PC-9 (cell line): ENCODE measurements around the gene C10orf62. TPM values are rescaled to one million over a fixed set of nuclear protein-coding genes. Genes with fewer than 3 reads are reported as not detected.
A peak's percentile ranks its signal among the peaks of the same experiment; 100 is the strongest.

Source experiments
- BruUV-seq: library from RNA; stranded (reverse); fragments of 400-500 nt; replicated peaks from 2 replicates; lab custom pipeline; 2021; lab: Mats Ljungman, UMichigan
- CTCF ChIA-PET: fragments of 300-600 bp; sonication (Branson Sonifier 250); formaldehyde crosslinking; loops from one replicate; lab custom pipeline; 2022; ENCODE audit warnings: antibody characterized with exemption; lab: Charles Lee
- POLR2A ChIA-PET: fragments of 300-600 bp; sonication (Branson Sonifier 250); formaldehyde crosslinking; loops from one replicate; lab custom pipeline; 2022; ENCODE audit warnings: antibody characterized with exemption; ENCODE audit not compliant: unreplicated experiment; lab: Charles Lee
- DNase-seq, 2 experiments: peaks; one replicate each; pipeline versions ENCODE4 v3.0.0 to v3.0.0-alpha.2; 2015 to 2022; ENCODE audit warnings: mixed read lengths in 1 of 2
- H2AFZ ChIP-seq: fragments of 200-600 bp; sonication (generic); 2 replicates; pipeline ENCODE4 v1.8.1; 2017; ENCODE audit warnings: antibody characterized with exemption
- H3F3A ChIP-seq: fragments of 200-600 bp; sonication (generic); 2 replicates; pipeline ENCODE4 v1.8.1; 2017; ENCODE audit warnings: antibody characterized with exemption, mild to moderate bottlenecking, low read depth; ENCODE audit not compliant: insufficient read depth
- H3K27ac ChIP-seq: fragments of 200-600 bp; sonication (generic); 2 replicates; pipeline ENCODE4 v1.6.1; 2016; ENCODE audit warnings: mixed run types
- H3K27me3 ChIP-seq: fragments of 200-600 bp; sonication (generic); 2 replicates; pipeline ENCODE4 v1.6.1; 2016; ENCODE audit warnings: low read depth, mixed run types; ENCODE audit not compliant: insufficient read depth
- H3K36me3 ChIP-seq: fragments of 200-600 bp; sonication (generic); 2 replicates; pipeline ENCODE4 v1.6.1; 2016; ENCODE audit warnings: low read depth, mixed run types
- H3K4me1 ChIP-seq: fragments of 200-600 bp; sonication (generic); replicated peaks from 2 replicates; pipeline ENCODE4 v1.6.1; 2016; ENCODE audit warnings: mixed run types; ENCODE audit not compliant: insufficient read depth
- H3K4me2 ChIP-seq: fragments of 200-600 bp; sonication (generic); 2 replicates; pipeline ENCODE4 v1.6.1; 2017; ENCODE audit warnings: mixed run types
- H3K4me3 ChIP-seq: fragments of 200-600 bp; sonication (generic); 2 replicates; pipeline ENCODE4 v1.6.1; 2016; ENCODE audit warnings: mixed run types
- H3K79me2 ChIP-seq: fragments of 200-600 bp; sonication (generic); 2 replicates; pipeline ENCODE4 v1.6.1; 2017; ENCODE audit warnings: low read depth, mixed run types
- H3K9me2 ChIP-seq: fragments of 200-600 bp; sonication (generic); 2 replicates; pipeline ENCODE4 v1.8.1; 2017; ENCODE audit warnings: mild to moderate bottlenecking; ENCODE audit not compliant: insufficient read depth
- H3K9me3 ChIP-seq: fragments of 200-600 bp; sonication (generic); 2 replicates; pipeline ENCODE4 v1.8.1; 2016; ENCODE audit warnings: low read depth; ENCODE audit not compliant: insufficient read depth
- H4K20me1 ChIP-seq: fragments of 200-600 bp; sonication (generic); 2 replicates; pipeline ENCODE4 v1.8.1; 2017; ENCODE audit not compliant: insufficient read depth
- EZH2 ChIP-seq: fragments of 200-600 bp; sonication (generic); IDR thresholded peaks from 2 replicates; pipeline ENCODE4 v1.8.0; 2017; ENCODE audit warnings: antibody characterized with exemption, low read depth
- intact Hi-C: fragments of 100-400 bp; cut with micrococcal nuclease; formaldehyde crosslinking; loops from one replicate; pipeline ENCODE4 v1.10.0; 2022; ENCODE audit not compliant: unreplicated experiment
- total RNA-seq: library from RNA; stranded (reverse); gene quantifications from 2 replicates; pipeline ENCODE4 v1.2.3, GENCODE V29; 2021
- TF ChIP-seq, protein P1 (sequence below): fragments of 200-600 bp; sonication (generic); conservative IDR thresholded peaks from 2 replicates; pipeline ENCODE4 v1.6.1; 2017; ENCODE audit warnings: mixed run types, antibody characterized with exemption, mild to moderate bottlenecking, moderate library complexity

The C10orf62 gene
- total RNA-seq, 1 experiment from 2014 or later, result 0.59 TPM

DNA sequence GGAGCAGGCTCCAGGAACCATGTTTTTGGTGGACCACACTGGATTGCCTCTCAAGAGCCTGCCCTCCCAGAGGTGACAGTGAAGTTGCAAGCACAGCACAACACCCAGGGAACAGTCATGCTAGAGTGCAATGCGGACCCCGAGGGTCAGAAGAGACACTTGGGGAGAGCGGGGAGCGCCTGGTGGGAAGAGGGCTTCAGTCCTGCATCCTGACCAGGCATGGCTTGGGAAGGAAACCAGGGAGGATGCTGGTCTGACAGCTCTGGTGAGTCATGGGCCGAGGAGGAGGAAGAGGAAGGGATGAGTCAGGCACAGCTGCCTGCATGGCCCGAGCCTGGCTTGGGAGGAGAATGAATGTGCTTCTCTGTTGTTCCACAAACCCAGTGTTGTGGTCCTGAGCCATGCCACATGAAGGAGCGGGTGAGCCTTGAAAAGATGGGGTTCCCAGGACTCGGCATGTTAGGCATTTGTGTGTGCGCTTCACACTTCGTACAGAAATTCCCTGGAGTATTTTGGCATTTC, 46.4 kb upstream of the C10orf62 start:
- Histone ChIP-seq H3F3A (peaks cover 28% of the 10 kb centered on the region), H4K20me1 (no peaks in the 10 kb centered on the region), H3K4me3 (peak overlapping the region; percentile 10; the same call in 1 of the 2 replicates), H3K4me1 (peaks cover 50% of the 10 kb centered on the region), H3K9me3 (no peaks in the 10 kb centered on the region), H3K9me2 (no peaks in the 10 kb centered on the region), H3K27me3 (no peaks in the 10 kb centered on the region), H3K79me2 (no peaks in the 10 kb centered on the region), H2AFZ (no peak overlapping the region), H3K4me2 (peak overlapping the region; percentile 59), H3K36me3 (no peaks in the 10 kb centered on the region), H3K27ac (peak overlapping the region; percentile 80)
- ChIA-PET POLR2A (interaction anchor here (0.6 kb wide), 1 partner anchor 73 kb away, joined by 3 read pairs; no protein-coding TSS in a partner anchor), CTCF (interaction anchor here (0.6 kb wide), 1 partner anchor 10 kb away, joined by 3 read pairs; no protein-coding TSS in a partner anchor)
- TF ChIP-seq, protein P1, sequence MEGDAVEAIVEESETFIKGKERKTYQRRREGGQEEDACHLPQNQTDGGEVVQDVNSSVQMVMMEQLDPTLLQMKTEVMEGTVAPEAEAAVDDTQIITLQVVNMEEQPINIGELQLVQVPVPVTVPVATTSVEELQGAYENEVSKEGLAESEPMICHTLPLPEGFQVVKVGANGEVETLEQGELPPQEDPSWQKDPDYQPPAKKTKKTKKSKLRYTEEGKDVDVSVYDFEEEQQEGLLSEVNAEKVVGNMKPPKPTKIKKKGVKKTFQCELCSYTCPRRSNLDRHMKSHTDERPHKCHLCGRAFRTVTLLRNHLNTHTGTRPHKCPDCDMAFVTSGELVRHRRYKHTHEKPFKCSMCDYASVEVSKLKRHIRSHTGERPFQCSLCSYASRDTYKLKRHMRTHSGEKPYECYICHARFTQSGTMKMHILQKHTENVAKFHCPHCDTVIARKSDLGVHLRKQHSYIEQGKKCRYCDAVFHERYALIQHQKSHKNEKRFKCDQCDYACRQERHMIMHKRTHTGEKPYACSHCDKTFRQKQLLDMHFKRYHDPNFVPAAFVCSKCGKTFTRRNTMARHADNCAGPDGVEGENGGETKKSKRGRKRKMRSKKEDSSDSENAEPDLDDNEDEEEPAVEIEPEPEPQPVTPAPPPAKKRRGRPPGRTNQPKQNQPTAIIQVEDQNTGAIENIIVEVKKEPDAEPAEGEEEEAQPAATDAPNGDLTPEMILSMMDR, result no peak
- no peak for TF ChIP-seq EZH2
- intact Hi-C loops, result loop anchor here (2.0 kb wide), 1 partner anchor 44 kb away; the partner anchor contains the start of genes MMS19 and UBTD1
- peak; percentile 74 to 83 for DNase-seq
- no TSS peak for BruUV-seq

DNA sequence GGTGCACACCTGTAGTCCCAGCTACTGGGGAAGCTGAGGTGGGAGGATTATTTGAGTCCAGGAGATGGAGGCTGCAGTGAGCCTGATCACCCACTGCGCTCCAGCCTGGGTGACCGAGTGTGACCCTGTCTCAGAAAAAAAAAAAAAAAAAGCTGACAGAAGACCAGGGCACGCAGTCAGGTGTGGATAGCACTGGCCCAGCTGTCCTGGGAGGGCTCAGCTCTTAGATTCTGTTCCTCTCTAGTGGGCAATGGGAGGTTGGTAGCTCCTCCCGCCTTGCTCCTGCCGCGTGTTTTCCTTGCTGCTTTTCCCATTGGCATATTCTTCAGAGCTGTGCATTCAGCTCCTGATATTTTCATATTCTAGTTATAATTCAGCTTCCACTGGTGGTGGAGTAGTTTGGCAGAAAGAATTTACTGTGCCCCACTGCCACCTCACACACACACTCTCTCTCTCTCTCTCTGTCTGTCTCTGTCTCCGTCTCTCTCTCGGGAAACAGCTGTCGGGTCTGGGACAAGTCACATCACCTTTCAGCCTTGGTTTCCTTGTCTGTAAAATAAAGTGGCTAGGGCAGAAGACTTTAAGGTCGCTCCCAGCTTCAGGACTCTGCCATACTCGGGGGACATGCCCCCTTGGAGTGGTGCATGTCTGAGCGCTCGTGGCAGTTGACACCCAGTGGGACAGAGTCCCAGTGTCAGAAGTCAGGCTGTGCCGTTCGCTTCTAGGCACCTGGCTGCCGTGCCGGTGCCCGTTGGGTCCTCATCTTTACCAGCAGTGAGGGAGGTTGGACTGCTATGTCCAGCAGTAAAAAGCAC, 42.9 kb upstream of the C10orf62 start:
- no TSS peak for BruUV-seq
- no peaks in the 10 kb centered on the region for H3K9me3 ChIP-seq
- ChIA-PET POLR2A (no interaction called here), CTCF (interaction anchor here (0.6 kb wide), 1 partner anchor 474 kb away, joined by 3 read pairs; no protein-coding TSS in a partner anchor)
- peaks cover 18% of the 10 kb centered on the region for H3F3A ChIP-seq
- H3K27ac ChIP-seq, result no peak overlapping the region
- H3K4me3 ChIP-seq, result no peak overlapping the region
- H3K79me2 ChIP-seq, result no peaks in the 10 kb centered on the region
- no peaks in the 10 kb centered on the region for H3K27me3 ChIP-seq
- no peaks in the 10 kb centered on the region for H4K20me1 ChIP-seq
- no peak overlapping the region for H2AFZ ChIP-seq
- intact Hi-C loops, result no loop called here
- no peaks in the 10 kb centered on the region for H3K36me3 ChIP-seq
- H3K4me2 ChIP-seq, result no peak overlapping the region
- peaks cover 17% of the 10 kb centered on the region for H3K4me1 ChIP-seq
- H3K9me2 ChIP-seq, result no peaks in the 10 kb centered on the region
- TF ChIP-seq EZH2, result no peak
- TF ChIP-seq, protein P1, result no peak
- no peak for DNase-seq

DNA sequence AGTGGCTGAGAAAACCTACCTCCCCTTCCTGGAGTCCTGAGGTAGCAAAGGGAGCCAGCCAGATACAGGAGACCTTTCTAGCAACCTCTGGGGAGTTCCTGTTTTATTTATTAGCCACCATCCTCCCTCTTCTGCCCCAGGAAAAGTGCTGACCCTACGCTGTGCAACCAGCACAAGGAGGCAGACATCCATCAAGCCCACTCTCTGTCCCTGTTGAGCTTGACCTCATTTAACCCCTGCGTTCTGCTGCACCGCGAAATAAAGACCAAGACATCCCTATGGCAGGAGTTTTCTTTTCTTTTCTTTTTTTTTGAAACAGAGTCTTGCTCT, 42.3 kb upstream of the C10orf62 start:
- Histone ChIP-seq H3K79me2 (no peaks in the 10 kb centered on the region), H4K20me1 (no peaks in the 10 kb centered on the region), H3F3A (peaks cover 13% of the 10 kb centered on the region), H3K4me1 (peaks cover 16% of the 10 kb centered on the region), H3K4me2 (no peak overlapping the region), H3K4me3 (no peak overlapping the region), H2AFZ (no peak overlapping the region), H3K27me3 (no peaks in the 10 kb centered on the region), H3K36me3 (no peaks in the 10 kb centered on the region), H3K9me2 (no peaks in the 10 kb centered on the region), H3K27ac (no peak overlapping the region), H3K9me3 (no peaks in the 10 kb centered on the region)
- ChIA-PET POLR2A (no interaction called here), CTCF (interaction anchor here (0.6 kb wide), 1 partner anchor 475 kb away, joined by 3 read pairs; no protein-coding TSS in a partner anchor)
- no TSS peak for BruUV-seq
- intact Hi-C loops, result no loop called here
- TF ChIP-seq, protein P1, result no peak
- no peak for TF ChIP-seq EZH2
- no peak for DNase-seq
